ENCODE data around the gene PEX7.

DNA sequence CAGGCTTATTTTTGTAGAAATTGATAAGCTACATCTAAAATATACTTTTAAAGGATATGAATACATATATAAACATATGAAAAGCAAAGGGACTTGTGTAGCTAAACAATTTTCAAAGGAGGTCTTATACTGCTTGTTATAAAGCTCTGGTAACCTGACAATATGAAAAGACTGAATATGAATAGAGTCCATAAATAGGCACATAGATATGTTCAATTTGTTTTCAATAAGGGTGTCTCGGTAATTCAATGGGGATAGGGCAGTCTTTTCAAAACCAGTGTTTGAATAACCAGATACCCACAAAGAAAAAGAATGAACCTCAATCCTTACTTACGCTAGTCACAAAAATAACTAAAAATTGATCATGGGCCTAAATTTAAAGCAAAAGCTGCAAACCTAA is 20.8 kb upstream of the PEX7 start:
- no peak for TF ChIP-seq POLR2A (IDR thresholded peaks at IDR 0.05)
- TF ChIP-seq, protein P1, sequence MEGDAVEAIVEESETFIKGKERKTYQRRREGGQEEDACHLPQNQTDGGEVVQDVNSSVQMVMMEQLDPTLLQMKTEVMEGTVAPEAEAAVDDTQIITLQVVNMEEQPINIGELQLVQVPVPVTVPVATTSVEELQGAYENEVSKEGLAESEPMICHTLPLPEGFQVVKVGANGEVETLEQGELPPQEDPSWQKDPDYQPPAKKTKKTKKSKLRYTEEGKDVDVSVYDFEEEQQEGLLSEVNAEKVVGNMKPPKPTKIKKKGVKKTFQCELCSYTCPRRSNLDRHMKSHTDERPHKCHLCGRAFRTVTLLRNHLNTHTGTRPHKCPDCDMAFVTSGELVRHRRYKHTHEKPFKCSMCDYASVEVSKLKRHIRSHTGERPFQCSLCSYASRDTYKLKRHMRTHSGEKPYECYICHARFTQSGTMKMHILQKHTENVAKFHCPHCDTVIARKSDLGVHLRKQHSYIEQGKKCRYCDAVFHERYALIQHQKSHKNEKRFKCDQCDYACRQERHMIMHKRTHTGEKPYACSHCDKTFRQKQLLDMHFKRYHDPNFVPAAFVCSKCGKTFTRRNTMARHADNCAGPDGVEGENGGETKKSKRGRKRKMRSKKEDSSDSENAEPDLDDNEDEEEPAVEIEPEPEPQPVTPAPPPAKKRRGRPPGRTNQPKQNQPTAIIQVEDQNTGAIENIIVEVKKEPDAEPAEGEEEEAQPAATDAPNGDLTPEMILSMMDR (IDR thresholded peaks at IDR 0.05) = no peak

All from uterus (tissue), 2 donors.